Hepatic stellate cell (primary cell): ENCODE measurements around the gene MAFB.
A peak's percentile ranks its signal among the peaks of the same experiment; 100 is the strongest.
"Not testable (repeated sequence)": the region's sequence is repeated elsewhere in the genome, so short reads cannot be mapped to it uniquely, and the experiment has no call there.

Experiments used
- DNase-seq: peaks from one replicate; pipeline ENCODE4 v3.0.0; 2011; ENCODE audit warnings: low spot score

Gene MAFB

GRCh38 chr20:40689100-40689942 lies at the start of gene MAFB:
Gene MAFB, minus strand, starts transcription at chr20:40689236. Its CDS starts 386 bp downstream, at chr20:40688850.
- DNase-seq: peak; percentile 93

- not testable (repeated sequence) for DNase-seq
Measured at GRCh38 chr20:40736468-40736867, 47.4 kb upstream of the MAFB start.

- DNase-seq: no peak
Measured at GRCh38 chr20:40728996-40729395, 40.0 kb upstream of the MAFB start.

GRCh38 chr20:40728470-40728869 lies 39.4 kb upstream of the MAFB start:
- DNase-seq: no peak

DNA sequence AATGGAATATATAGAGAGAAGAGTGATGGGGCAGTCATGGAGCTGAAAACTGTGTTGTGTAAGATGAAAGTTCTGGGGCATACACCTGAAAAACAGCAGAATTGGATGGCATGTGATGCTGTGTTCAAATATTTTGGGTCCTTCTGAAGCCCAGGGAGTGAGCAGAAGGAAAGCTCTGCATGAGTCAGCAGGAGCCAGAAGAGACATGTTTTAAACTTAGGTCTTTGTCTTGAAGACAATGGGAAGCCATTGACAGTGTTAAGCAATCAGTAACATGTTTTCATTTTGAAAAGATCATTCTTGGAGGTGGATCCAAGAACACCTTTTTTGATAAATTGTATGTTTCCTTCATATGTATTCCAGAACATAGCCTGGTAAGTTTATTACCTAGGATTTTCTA lies 38.9 kb upstream of the MAFB start:
- DNase-seq: no peak

- no peak for DNase-seq
Measured at GRCh38 chr20:40726776-40727175, 37.7 kb upstream of the MAFB start.

- no peak for DNase-seq
Measured at GRCh38 chr20:40724566-40724965, 35.5 kb upstream of the MAFB start.

DNA sequence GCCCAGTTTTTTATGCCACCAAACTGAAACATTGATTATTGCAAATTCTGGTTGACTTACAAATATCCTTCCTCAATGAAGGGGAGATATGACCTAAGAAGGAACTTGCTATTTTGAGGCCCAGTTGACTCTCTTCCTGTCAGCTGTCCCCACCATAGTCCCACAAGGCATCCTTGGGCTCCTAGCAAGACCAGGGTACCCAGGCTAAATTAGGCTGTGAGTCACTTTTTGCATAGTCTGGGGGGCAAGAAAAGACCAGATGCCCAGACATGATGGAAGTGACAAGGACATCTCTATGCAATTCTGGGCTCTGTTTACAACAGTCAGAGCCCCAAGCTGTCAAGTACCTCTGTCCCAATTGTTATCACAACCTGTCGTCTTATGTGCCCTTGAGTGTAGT lies 31.8 kb upstream of the MAFB start:
- DNase-seq: no peak

GRCh38 chr20:40720099-40720498 lies 31.1 kb upstream of the MAFB start:
- DNase-seq: no peak

DNA sequence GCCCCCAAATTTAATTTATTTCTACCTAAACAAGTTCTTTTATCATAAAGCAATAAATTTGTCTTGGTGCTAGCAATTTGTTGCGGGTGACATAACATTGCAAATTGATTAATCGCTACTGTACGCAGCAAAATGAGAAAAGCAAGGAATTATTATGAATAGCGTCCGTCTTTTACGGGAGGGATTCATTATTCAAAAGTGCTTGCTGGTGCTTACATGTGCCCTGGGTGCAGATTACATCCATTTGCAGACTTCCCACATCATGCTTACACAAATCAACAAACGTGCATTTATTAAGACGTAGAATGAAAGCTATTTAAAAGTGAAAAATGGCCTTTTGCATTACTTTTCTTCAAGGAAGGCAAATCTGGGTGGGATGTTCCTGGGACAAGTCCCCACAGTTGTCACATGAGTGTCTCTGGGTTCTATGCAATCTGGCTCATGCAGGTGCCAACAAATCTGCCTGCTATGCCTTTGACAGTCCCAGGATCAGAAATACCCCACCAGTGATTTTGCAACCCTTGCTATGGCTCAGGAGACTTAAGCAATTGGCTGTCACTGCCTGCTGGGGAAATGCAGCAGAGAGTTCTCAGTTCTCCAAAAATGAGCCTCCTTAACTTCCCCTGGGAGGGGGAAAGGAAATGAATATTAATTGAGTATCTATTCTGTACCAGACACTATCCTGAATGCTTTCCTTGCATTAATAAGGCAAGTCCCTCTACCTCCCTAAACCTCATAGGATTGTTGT lies 30.1 kb upstream of the MAFB start:
- DNase-seq: no peak

- no peak for DNase-seq
Measured at GRCh38 chr20:40718214-40718977, 29.4 kb upstream of the MAFB start.

- no peak for DNase-seq
Measured at GRCh38 chr20:40717343-40717865, 28.4 kb upstream of the MAFB start.

DNA sequence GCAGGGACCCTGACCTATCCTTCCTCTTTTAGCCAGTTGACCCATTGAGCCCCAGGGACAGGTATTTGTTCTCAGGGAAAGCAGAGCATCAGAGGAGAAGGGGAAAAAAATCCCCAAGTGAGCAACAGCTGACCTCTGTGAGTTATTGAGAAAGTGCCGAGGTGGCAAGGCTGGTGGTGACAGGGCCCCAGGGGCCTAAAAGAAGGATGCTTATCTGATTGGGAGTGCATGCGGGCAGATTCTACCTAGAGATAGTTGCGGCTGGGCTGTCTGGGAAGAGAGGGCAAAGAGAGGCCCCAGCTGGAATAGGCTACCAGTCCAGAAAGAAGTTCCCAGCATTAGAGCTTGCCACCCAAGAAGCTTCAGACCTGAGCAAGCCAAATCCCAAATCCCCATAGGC lies 26.5 kb upstream of the MAFB start:
- DNase-seq: no peak

DNA sequence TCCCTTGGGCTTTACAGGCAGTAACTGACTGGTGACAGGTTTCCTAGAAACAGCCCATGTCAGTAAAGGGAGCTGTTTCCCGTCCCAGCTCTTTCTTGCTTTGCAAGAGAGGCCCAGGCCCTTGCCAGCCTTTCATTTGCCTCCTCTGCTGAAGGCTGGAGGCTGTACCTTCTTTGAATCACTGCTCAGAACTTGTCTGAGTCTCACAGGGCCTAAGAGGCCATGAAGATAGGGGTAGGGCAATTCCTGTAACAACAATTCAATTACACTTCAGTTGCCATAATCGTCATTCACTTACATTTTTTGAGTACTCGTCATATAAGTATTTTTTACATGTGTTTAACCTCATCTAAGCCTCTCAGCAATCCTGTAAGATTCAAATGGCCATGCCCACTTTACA lies 25.9 kb upstream of the MAFB start:
- DNase-seq: no peak

- no peak for DNase-seq
Measured at GRCh38 chr20:40714109-40714508, 25.1 kb upstream of the MAFB start.

DNA sequence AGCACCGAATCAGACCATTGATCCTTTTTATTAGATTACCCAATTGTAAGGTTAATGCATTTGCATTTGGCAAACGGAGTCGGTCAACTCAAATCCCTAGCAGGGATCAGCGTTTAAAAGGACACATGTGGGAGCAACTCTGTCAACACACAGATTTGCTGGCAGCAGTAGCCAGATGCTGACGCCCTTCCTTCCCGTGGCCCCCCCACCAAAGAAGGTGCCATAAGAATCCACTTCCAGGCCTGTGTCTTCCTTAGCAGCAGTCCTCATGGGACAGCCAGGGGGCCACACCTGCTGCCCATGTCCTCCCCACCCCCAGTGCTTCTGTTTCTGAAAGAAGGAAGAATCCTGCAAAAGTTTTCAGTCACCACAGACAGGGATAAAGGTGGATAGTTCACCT lies 24.5 kb upstream of the MAFB start:
- no peak for DNase-seq

GRCh38 chr20:40711079-40711478 lies 22.0 kb upstream of the MAFB start:
- DNase-seq: no peak

DNA sequence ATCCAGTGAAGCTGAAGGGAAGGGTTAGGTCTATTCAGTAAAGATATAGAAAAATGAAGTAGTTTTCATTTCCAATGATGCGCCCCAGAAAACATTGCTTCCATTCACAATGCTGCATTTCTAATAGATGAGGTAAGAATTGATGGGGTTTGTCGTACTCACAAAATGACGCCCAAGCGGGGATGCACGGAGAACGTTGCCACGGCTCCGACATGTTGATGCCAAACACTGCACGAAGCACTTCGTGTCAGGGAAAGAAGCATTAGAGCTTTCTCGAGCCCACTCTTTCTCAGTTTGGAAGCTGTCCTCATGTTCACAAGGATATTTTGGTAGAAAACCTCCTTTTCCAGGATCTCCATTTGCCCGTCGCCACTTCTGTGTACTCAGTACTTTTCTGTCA lies 21.6 kb upstream of the MAFB start:
- DNase-seq: no peak

DNA sequence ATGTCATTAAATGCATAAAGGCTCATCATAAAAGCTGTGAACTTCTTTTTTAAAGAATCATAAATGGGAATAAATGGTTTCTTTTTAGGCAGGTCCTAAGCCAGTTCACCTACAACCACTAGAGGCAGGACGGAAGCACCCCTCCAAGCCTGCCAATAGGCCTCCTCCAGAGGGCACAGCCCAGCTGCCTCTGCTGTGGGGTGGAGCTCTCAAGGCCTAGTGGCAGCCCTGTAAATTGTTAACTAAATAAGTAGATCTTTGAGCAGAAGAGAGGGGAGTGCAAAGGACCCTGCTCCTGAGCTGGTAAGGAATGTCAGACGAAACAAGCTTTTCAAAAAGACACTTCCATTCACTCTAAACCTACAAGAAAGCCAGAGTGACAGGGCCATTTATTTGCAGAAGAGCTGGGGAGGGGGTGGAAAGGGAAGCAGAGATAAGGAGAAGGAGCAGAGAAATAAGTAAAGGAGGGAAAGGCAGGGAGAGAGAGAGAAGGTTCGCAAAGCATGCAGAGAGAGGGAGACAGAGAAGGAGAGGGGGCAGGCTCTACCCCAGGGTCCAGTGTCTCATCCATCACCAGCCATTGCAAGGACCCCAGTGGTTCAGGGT lies 18.0 kb upstream of the MAFB start:
- DNase-seq: no peak

- DNase-seq: no peak
Measured at GRCh38 chr20:40705413-40705812, 16.4 kb upstream of the MAFB start.

GRCh38 chr20:40704828-40705227 lies 15.8 kb upstream of the MAFB start:
- no peak for DNase-seq

- no peak for DNase-seq
Measured at GRCh38 chr20:40703975-40704530, 15.0 kb upstream of the MAFB start.
